Effector memory CD4-positive, alpha-beta T cell (primary cell): Measurements from ENCODE around the gene YARS1.
A peak's percentile ranks its signal among the peaks of the same experiment; 100 is the strongest.

Experiments
- DNase-seq, 3 donors: peaks; one replicate each; pipeline ENCODE4 v3.0.0-alpha.2; 2020
- H3K27ac ChIP-seq: 2 replicates; pipeline ENCODE4 v1.7.0; 2013; ENCODE audit warnings: mild to moderate bottlenecking, low read length, moderate library complexity; ENCODE audit not compliant: insufficient read depth, poor library complexity, severe bottlenecking
- H3K27me3 ChIP-seq: replicated peaks from 2 replicates; pipeline ENCODE4 v1.7.0; 2013; ENCODE audit warnings: mild to moderate bottlenecking, low read length; ENCODE audit not compliant: insufficient read depth, control insufficient read depth, poor library complexity, severe bottlenecking
- H3K36me3 ChIP-seq: 2 replicates; pipeline ENCODE4 v1.7.0; 2013; ENCODE audit warnings: mild to moderate bottlenecking, low read length, moderate library complexity; ENCODE audit not compliant: control insufficient read depth, insufficient read depth
- H3K4me1 ChIP-seq: 2 replicates; pipeline ENCODE4 v1.7.0; 2013; ENCODE audit warnings: low read length, mild to moderate bottlenecking; ENCODE audit not compliant: control insufficient read depth, insufficient read depth, poor library complexity, severe bottlenecking
- H3K4me3 ChIP-seq: 2 replicates; pipeline ENCODE4 v1.7.0; 2013; ENCODE audit warnings: low read length, low read depth, mild to moderate bottlenecking; ENCODE audit not compliant: insufficient read depth, poor library complexity, severe bottlenecking
- H3K9me3 ChIP-seq: 2 replicates; pipeline ENCODE4 v1.7.0; 2013; ENCODE audit warnings: mild to moderate bottlenecking, low read length, moderate library complexity; ENCODE audit not compliant: control insufficient read depth

Gene YARS1

DNA sequence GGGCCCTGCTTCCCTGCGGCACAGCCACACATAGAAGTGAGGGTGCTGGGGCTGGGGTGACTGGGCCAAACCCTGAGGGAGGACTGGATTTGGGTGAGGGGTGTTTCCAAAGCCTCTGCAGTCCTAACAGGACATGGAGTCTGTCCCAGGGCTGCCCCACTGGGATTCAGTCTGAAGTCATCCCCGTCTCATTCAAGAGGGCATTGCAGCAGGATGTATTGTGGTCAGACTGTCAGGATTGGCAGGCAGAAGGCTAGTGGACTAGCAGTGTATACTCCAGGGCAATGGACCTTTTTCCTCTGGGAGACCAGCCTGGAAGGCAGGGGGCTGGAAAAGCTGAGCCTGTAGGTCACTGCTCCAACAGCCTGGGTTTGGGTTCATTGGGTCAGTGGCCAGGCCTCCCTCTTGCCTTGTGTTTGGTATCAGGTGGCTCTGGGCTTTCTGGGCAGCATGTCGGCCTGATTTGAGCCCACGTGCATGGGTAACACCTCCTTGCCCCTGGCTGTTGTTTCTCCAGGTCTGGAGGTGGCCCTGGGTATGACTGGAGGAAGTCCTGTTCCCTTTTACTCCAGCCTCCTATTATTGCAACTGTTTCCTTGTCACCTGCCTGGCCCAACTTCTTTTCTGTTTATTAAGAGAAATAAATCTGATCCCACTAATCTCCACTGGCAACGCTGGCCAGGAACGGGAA, 73.6 kb downstream of the YARS1 start:
- peaks cover 7% of the 10 kb centered on the region for H3K4me1 ChIP-seq

DNA sequence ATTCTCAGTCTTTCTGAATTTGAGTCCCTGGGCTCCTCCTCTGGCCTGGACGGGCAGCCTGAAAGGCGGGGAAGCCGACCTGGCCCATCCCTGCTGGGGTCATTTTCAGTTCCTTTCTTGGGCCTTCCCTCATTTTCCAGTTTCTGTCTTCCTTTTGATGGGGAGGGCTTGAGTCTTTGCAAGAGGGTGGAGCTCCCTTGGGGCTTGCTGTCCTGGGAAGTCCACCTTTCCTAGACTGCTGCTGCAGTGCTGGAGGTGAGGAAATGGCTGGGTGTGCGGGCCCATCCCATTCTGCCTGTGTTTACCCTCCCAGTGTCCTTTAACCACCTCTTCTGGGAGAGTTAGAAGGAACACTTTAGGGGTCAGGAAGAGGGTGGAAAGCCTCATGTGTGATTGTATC, 74.2 kb downstream of the YARS1 start:
- no peak for DNase-seq
- Histone ChIP-seq H3K27me3 (peaks cover 16% of the 10 kb centered on the region), H3K4me3 (no peak overlapping the region), H3K9me3 (no peaks in the 10 kb centered on the region), H3K27ac (no peak overlapping the region), H3K36me3 (no peaks in the 10 kb centered on the region), H3K4me1 (peaks cover 7% of the 10 kb centered on the region)

More for the DNA sequence above, 73.6 kb downstream of the YARS1 start:
- Histone ChIP-seq H3K9me3 (no peaks in the 10 kb centered on the region), H3K4me3 (no peak overlapping the region), H3K27ac (no peak overlapping the region), H3K36me3 (no peaks in the 10 kb centered on the region), H3K27me3 (peaks cover 16% of the 10 kb centered on the region)
- DNase-seq, result no peak

DNA sequence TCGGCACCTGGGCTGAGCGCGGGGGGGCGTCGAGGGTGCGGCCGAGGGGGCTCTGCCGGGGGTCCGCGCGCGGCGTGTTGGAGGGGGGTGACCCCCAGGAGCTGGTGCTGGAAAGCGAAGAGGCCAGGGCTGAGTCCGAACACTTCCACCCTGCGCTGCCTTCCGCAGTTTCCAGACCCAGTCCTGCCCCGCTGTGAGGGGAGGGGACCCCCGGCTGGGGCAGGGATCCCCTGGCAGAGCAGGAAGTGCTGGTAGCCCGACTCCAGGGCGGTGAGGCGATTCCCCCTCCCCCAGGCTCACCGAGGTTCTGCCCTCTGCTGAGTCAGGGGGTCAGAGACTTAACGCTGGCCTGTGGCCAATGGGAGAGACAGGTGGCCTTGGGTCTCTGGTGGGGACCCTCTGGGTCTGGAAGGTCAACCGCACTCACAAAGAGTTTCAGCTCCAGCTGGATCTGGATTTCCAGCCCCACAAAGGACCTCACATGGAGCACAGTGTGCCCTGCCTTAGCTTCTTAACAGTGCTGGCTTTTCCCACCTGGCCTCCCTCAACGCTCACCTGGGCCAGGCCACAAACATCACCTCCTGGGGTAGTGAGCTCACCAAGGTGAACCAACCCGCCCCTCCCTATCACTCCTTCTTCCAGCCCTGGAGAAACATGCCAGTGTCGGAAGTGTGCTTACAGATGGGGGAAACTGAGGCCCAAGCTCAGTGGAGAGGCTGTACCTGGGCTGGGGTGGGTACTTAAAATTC, 74.8 kb downstream of the YARS1 start:
- Histone ChIP-seq H3K4me1 (peaks cover 7% of the 10 kb centered on the region), H3K36me3 (no peaks in the 10 kb centered on the region), H3K27me3 (peaks cover 16% of the 10 kb centered on the region), H3K27ac (no peak overlapping the region), H3K4me3 (peak overlapping the region; percentile 29), H3K9me3 (no peaks in the 10 kb centered on the region)
- no peak for DNase-seq

DNA sequence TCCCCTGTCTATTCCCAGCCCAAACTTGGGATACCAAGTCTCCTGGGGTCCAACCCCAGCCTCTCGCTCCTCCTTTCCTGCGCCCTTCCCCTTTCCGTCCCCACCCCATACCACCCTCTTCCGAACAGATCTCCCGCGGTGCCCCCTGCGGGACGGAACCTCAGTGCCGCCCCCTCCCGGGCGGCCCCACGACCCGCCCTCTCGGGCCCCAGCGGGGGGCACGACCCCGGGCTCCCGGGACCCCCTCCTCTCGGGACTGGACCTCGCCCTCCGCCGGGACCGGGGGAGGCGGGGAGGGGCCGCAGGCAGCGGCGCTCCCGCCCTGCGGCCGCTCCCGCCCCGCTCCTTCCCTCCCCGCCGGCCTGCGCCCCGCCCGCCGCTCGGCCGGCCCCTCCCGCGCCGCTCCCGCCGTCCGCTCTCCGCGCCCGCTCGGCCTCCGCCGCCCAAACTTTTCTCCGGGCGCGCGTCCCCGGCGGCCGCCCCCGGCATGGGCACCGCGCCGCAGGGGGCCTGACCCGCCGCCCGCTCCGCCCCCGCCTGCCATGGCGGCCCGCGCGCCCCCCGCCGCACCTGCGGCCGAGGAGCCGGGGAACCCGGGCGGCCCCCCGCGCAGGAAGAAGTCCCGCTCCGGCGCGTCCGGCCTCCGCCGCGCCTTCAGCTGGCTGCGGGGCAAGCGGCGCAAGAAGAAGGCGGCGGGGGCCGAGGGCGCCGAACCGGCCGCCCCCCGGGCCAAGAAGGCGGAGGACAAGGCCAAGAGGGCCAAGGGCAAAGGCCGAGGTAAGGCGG, 75.6 kb downstream of the YARS1 start:
- H3K36me3 ChIP-seq, result no peaks in the 10 kb centered on the region
- H3K4me1 ChIP-seq, result peaks cover 7% of the 10 kb centered on the region
- peak overlapping the region; percentile 52 for H3K4me3 ChIP-seq
- H3K27me3 ChIP-seq, result peaks cover 16% of the 10 kb centered on the region
- DNase-seq, result no peak
- H3K9me3 ChIP-seq, result no peaks in the 10 kb centered on the region
- no peak overlapping the region for H3K27ac ChIP-seq

DNA sequence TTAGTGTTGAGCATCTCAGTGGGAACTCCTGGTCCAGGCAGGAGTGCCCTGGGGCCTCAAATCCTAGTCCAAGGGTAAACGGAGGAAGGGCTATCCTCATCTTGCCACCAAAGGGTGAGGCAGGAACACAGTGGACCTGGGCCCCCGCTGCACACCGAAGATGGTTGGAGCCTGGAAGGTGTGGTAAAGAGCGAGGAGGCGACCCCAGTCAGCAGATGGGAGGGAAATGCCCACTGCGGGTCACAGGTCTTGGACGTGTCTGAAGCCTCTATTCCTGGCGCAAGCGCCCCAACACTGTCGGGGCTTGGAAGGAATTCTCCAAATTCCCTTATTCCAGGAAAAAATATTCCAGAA, 76.1 kb downstream of the YARS1 start:
- Histone ChIP-seq H3K36me3 (no peaks in the 10 kb centered on the region), H3K27me3 (peaks cover 16% of the 10 kb centered on the region), H3K9me3 (no peaks in the 10 kb centered on the region), H3K4me3 (peak overlapping the region; percentile 52), H3K27ac (no peak overlapping the region), H3K4me1 (peaks cover 7% of the 10 kb centered on the region)
- no peak for DNase-seq

DNA sequence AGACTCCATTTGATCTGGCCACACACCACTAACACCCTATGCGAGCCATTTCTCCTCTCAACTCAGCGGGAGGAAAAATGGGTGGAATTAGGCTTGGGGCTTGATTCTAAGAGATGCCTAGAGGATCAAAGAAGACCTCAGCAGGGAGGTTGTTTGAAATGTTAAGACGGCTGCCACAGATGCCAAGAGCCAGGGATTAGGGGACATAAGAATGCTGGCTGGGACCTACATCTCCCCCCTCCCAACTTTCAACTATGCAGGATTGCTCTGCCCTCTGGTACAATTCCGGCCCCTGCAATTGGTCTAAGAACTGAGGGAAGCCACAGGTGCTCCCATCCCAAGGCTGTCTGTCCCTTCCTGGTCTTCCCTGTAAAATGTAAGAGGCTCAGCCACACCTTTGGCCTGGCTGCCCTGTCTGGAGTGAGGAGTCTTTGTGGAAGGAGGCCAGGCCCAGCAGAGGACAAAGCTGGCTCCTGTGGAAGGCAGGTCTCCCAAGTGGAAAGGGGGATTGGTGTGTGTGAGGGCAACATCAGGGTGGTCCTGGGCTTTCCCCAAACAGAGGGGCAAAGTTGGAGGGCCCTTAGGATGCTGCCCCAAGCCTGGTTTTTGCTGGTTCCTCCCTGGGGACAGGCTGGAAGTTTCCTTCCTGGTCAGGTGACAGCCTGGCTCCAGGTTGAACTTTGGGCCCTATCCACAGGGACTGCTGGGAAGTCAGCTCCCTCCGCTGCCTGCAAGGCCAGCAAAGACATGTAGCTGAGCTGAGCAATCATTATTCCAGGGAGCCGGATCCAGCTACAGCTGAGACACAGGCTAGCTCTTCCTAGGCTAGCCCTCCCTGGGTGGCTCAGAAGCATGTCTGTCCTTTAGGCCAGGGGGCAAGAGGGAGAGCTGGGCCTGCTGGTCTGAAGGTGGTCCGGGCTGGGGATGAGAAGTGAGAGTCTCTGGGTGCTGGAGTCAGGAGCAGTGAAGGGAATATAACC, 80.1 kb downstream of the YARS1 start:
- Histone ChIP-seq H3K4me3 (no peak overlapping the region), H3K27ac (no peak overlapping the region), H3K4me1 (peaks cover 4% of the 10 kb centered on the region), H3K27me3 (peaks cover 7% of the 10 kb centered on the region), H3K36me3 (no peaks in the 10 kb centered on the region), H3K9me3 (no peaks in the 10 kb centered on the region)
- no peak for DNase-seq

DNA sequence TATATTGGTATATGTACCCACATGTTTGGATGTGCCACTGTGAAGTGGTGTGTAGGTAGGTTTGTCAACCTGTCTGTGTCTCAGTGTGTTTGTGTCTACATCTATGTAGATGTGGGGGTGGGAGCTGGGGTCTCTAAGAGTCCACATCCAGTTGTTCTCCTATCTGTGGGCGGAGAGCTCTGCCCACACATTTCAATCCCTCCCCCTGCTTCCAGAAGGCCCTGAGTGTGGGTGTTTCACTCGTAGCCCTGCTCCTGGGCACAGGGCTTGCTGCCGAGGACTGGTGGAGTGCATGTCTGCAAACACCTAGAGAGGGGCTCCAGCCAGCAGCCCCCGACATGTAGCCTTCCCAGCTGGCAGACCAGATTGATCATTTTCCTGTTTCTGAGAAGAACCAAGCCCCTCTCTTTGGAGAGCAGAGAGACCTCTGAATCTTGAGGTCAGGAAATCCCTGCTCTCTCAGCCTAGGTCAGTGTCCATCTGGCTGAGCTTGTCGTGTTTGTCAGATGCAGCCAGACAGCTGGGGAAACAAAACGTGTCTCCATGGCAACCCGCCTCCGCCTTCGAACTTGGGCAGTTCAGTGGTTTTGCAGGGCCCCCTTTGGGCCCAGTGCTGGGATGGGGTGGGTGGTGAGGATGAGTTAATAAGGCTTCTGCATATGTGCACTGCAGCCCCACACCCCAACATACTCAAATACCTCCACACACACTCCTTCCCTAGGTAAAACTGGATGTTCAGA, 83.4 kb downstream of the YARS1 start:
- no peak overlapping the region for H3K4me3 ChIP-seq
- no peaks in the 10 kb centered on the region for H3K4me1 ChIP-seq
- H3K36me3 ChIP-seq, result no peaks in the 10 kb centered on the region
- H3K27ac ChIP-seq, result no peak overlapping the region
- no peak for DNase-seq
- no peaks in the 10 kb centered on the region for H3K9me3 ChIP-seq
- H3K27me3 ChIP-seq, result no peaks in the 10 kb centered on the region

DNA sequence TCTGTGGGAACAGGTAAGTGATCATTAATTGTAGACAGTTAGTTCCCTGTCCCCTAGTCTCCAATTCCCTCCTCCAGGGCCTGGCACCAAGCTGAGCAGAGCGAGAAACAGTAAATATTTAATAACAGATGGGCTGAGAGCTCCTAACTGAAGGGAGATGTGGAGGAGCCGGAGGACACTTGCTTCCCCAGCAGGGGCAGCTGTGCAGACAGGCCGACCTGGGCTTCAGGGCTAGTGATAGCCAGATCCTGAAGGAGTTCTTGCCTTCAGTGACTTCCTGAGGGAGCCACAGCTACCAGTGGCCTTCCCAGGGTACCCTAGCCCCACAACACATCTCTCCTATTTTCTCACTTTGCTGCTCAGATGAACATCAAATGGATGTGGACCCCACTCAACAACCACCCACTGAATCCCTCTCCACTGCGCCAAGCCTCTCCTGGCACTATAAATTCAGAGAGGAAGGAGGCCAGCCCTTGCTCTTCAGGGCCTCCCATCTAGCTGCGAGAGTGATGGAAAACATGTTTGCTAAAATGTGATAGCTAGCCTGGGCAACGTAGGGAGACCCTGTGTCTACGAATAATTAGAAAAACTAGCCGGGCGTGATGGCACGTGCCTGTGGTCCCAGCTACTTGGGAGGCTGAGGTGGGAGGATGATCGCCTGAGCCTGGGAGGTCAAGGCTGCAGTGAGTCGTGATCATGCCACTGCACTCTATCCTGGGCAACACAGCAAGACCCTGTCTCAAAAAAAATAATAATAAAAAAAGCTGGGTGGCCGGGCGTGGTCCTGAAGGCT, 87.7 kb downstream of the YARS1 start:
- Histone ChIP-seq H3K36me3 (no peaks in the 10 kb centered on the region), H3K4me1 (no peaks in the 10 kb centered on the region), H3K9me3 (no peaks in the 10 kb centered on the region), H3K27me3 (no peaks in the 10 kb centered on the region), H3K27ac (no peak overlapping the region), H3K4me3 (no peak overlapping the region)
- DNase-seq, result no peak
